Suprapubic skin (tissue), 4 donors: Measurements from ENCODE around the gene ZSWIM5. TPM values are rescaled to one million over a fixed set of nuclear protein-coding genes. Genes with fewer than 3 reads are reported as not detected.
"Not testable (repeated sequence)": the region's sequence is repeated elsewhere in the genome, so short reads cannot be mapped to it uniquely, and the experiment has no call there.

ENCODE experiments used
- DNase-seq, 2 donors: peaks; one replicate each; pipeline ENCODE4 v3.0.0-alpha.2; 2019; ENCODE audit warnings: low spot score in 2 of 2
- H3K27ac ChIP-seq: fragments of 200-600 bp; sonication (generic); one replicate; pipeline ENCODE4 v1.5.1; 2019
- H3K27me3 ChIP-seq: fragments of 200-600 bp; sonication (generic); one replicate; pipeline ENCODE4 v1.5.1; 2019
- H3K36me3 ChIP-seq: fragments of 200-600 bp; sonication (generic); one replicate; pipeline ENCODE4 v1.5.1; 2019
- H3K4me1 ChIP-seq: fragments of 200-600 bp; sonication (generic); one replicate; pipeline ENCODE4 v1.5.1; 2019
- H3K4me3 ChIP-seq: fragments of 200-600 bp; sonication (generic); one replicate; pipeline ENCODE4 v1.5.1; 2019; ENCODE audit warnings: mild to moderate bottlenecking
- H3K9me3 ChIP-seq: fragments of 200-600 bp; sonication (generic); one replicate; pipeline ENCODE4 v1.5.1; 2019
- EP300 ChIP-seq: sonication (generic); formaldehyde crosslinking; IDR thresholded peaks from one replicate; pipeline ENCODE4 v1.6.1; 2017; ENCODE audit warnings: antibody characterized with exemption
- POLR2A ChIP-seq, 2 donors: fragments of 450-650 bp; IDR thresholded peaks; one replicate each; pipeline ENCODE4 v1.6.1; 2017; ENCODE audit warnings: antibody characterized with exemption in 2 of 2, mild to moderate bottlenecking in 2 of 2, moderate library complexity in 2 of 2
- POLR2AphosphoS5 ChIP-seq, 3 donors: sonication (generic); formaldehyde crosslinking; IDR thresholded peaks; one replicate each; pipeline ENCODE4 v1.6.1; 2017; ENCODE audit warnings: antibody characterized with exemption in 3 of 3
- WGBS: methylation state at CpG from one replicate; pipeline ENCODE4 v1.1.5; 2018; 5-methylcytosine and 5-hydroxymethylcytosine counted together
- total RNA-seq, 4 donors: library from RNA; depleted of rRNA; stranded (reverse); fragments of >200 nt; gene quantifications; one replicate each; pipeline ENCODE4 v1.1.0, GENCODE V29; 2016
- TF ChIP-seq, protein P1 (sequence below), 2 donors: fragments of 200-600 bp in 1 of 2; fragments of 450-650 bp in 1 of 2; sonication (generic) in 1 of 2; IDR thresholded peaks; one replicate each; pipeline ENCODE4 v1.5.1; 2016 to 2019; ENCODE audit warnings: antibody characterized with exemption in 2 of 2, mild to moderate bottlenecking in 1 of 2, moderate library complexity in 1 of 2

Gene ZSWIM5
- 1 to 10 TPM; 1.9 to 3.5 (median 2.8) TPM for total RNA-seq

DNA sequence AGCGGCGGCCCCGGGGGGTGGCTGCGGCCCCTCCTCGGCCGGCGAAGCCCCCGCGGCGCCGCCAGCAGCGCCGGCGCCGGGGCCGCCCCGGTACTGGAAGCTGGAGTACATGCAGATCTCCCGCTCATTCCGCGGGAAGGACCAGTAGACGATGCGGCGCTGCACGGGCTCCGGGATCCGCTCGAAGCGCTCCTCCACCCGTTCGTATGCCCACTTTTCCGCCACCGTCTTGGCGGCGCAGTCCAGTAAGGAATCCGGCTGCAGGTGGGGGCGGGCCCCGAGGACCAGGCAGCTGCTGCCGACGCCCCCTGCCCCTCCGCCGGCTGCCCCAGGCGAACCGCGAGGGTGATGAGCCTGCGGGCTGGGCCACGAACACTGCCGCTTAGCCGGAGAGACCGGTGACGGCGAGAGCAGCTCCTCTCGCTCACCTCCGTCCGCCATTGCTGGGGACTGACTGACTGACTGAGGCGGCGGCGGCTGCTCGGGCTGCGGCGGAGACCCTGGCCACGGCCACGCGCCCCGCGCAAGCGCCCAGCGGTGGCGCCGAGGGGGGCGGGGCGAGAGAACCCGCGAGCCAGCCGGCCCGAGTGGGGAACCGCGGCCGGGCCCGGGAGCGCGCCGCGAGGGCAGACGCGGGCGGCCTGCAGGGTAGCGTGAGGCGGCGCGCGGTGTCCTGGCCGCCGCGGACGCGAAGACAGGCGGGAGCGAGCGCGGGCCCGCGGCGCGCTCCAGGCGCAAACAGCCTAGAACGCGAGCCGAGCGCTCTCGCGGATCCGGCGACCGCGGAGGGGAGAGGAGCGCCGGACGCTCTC is at the start of gene ZSWIM5:
Gene ZSWIM5 (minus strand): TSS at position 696 of the 812 bp plus-strand sequence. CDS start 255 bp downstream, at position 441.
- peaks cover 4% of the 10 kb centered on the region for H3K27me3 ChIP-seq
- DNase-seq: peak in 1 of 2 donors; percentile 66
- H3K36me3 ChIP-seq: no peaks in the 10 kb centered on the region
- peak within 1 kb of the TSS; percentile 84 for H3K27ac ChIP-seq
- no peaks in the 10 kb centered on the region for H3K9me3 ChIP-seq
- WGBS: no CpG with 5 or more reads among the region's 118 CpGs
- H3K4me1 ChIP-seq: peaks cover 19% of the 10 kb centered on the region
- peak within 1 kb of the TSS; percentile 93 for H3K4me3 ChIP-seq
- TF ChIP-seq EP300 (no peak), POLR2AphosphoS5 (IDR thresholded peaks at IDR 0.05) (no peak), POLR2A (IDR thresholded peaks at IDR 0.05) (no peak)
- TF ChIP-seq, protein P1, sequence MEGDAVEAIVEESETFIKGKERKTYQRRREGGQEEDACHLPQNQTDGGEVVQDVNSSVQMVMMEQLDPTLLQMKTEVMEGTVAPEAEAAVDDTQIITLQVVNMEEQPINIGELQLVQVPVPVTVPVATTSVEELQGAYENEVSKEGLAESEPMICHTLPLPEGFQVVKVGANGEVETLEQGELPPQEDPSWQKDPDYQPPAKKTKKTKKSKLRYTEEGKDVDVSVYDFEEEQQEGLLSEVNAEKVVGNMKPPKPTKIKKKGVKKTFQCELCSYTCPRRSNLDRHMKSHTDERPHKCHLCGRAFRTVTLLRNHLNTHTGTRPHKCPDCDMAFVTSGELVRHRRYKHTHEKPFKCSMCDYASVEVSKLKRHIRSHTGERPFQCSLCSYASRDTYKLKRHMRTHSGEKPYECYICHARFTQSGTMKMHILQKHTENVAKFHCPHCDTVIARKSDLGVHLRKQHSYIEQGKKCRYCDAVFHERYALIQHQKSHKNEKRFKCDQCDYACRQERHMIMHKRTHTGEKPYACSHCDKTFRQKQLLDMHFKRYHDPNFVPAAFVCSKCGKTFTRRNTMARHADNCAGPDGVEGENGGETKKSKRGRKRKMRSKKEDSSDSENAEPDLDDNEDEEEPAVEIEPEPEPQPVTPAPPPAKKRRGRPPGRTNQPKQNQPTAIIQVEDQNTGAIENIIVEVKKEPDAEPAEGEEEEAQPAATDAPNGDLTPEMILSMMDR (IDR thresholded peaks at IDR 0.05): no peak

DNA sequence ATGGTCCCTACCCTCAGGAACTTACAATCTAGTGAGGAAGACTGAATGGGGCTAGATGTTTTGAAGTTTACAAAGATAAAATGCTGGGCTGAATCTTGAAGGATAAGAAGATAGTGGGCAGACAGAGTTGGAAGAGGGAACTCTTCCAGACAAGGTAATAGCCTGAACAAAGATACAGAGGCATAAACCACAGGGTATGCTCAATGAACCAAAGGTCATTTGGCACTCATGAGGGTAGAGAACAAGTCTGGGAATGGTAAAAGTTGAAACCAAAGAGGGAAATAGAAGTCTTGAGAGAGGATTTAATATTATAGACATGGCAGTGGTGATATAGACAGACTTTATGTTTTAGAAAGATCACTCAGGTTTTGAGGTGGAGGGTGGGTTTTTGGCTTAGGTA is 48.1 kb upstream of the ZSWIM5 start:
- no peaks in the 10 kb centered on the region for H3K4me1 ChIP-seq
- DNase-seq: no peak
- H3K27ac ChIP-seq: no peak overlapping the region
- H3K4me3 ChIP-seq: no peak overlapping the region
- no peaks in the 10 kb centered on the region for H3K27me3 ChIP-seq
- peaks cover 10% of the 10 kb centered on the region for H3K9me3 ChIP-seq
- TF ChIP-seq POLR2AphosphoS5 (IDR thresholded peaks at IDR 0.05): no peak
- TF ChIP-seq POLR2A (IDR thresholded peaks at IDR 0.05): no peak
- TF ChIP-seq EP300: no peak
- TF ChIP-seq, protein P1 (IDR thresholded peaks at IDR 0.05): no peak
- H3K36me3 ChIP-seq: no peaks in the 10 kb centered on the region

DNA sequence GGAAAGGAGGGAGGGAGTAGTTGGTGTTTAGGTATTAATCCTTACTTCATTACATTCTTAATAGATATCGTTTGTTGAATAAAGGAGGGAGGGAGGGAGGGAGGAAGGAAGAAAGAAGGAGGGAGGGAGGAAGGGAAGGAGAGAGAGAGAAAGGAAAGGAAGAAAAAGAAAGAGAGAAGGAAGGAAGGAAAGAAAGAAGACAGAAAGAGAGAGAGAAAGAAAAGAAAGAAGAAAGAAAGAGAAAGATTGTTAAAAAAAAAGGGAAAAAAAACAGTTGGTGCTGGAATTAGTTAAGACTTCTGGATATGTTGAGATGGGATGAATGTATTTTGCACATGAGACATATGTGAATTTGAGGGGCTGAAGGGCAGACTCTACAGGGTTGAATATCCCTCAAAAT is 44.1 kb upstream of the ZSWIM5 start:
- no peak overlapping the region for H3K4me3 ChIP-seq
- no peak overlapping the region for H3K27ac ChIP-seq
- 38% methylated on average over 1 of the region's 1 CpG for WGBS
- no peaks in the 10 kb centered on the region for H3K9me3 ChIP-seq
- DNase-seq: no peak
- no peaks in the 10 kb centered on the region for H3K36me3 ChIP-seq
- no peaks in the 10 kb centered on the region for H3K4me1 ChIP-seq
- no peaks in the 10 kb centered on the region for H3K27me3 ChIP-seq
- TF ChIP-seq POLR2A (IDR thresholded peaks at IDR 0.05): no peak
- TF ChIP-seq POLR2AphosphoS5 (IDR thresholded peaks at IDR 0.05): no peak
- no peak for TF ChIP-seq EP300

DNA sequence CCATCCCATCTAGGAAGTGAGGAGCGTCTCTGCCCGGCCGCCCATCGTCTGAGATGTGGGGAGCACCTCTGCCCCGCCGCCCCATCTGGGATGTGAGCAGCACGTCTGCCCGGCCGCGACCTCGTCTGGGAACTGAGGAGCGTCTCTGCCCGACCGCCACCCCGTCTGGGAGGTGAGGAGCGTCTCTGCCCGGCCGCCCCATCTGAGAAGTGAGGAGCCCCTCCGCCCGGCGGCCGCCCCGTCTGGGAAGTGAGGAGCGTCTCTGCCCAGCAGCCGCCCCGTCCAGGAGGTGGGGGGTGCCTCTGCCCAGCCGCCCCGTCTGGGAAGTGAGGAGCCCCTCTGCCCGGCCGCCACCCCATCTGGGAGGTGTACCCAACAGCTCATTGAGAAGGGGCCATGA is 41.6 kb upstream of the ZSWIM5 start:
- H3K27me3 ChIP-seq, H3K27ac ChIP-seq, H3K4me1 ChIP-seq, DNase-seq, H3K9me3 ChIP-seq, H3K36me3 ChIP-seq, H3K4me3 ChIP-seq: not testable (repeated sequence)
- 88% methylated on average over 17 of the region's 30 CpGs for WGBS

- H3K36me3 ChIP-seq: no peaks in the 10 kb centered on the region
- H3K27me3 ChIP-seq: no peaks in the 10 kb centered on the region
- no peaks in the 10 kb centered on the region for H3K4me1 ChIP-seq
- no peak for DNase-seq
- no peak overlapping the region for H3K27ac ChIP-seq
- TF ChIP-seq POLR2AphosphoS5 (IDR thresholded peaks at IDR 0.05) (no peak), EP300 (no peak), POLR2A (IDR thresholded peaks at IDR 0.05) (no peak)
- TF ChIP-seq, protein P1 (IDR thresholded peaks at IDR 0.05): no peak
- no peaks in the 10 kb centered on the region for H3K9me3 ChIP-seq
- H3K4me3 ChIP-seq: no peak overlapping the region
- WGBS: 66% methylated on average over 2 of the region's 2 CpGs
Measured at GRCh38 chr1:45246760-45247159, 40.4 kb upstream of the ZSWIM5 start.

GRCh38 chr1:45246359-45246758 is 40.0 kb upstream of the ZSWIM5 start:
- H3K4me1 ChIP-seq, H3K4me3 ChIP-seq, H3K27me3 ChIP-seq, H3K9me3 ChIP-seq, DNase-seq, H3K27ac ChIP-seq, H3K36me3 ChIP-seq: not testable (repeated sequence)
- WGBS: 70% methylated on average over 3 of the region's 3 CpGs

DNA sequence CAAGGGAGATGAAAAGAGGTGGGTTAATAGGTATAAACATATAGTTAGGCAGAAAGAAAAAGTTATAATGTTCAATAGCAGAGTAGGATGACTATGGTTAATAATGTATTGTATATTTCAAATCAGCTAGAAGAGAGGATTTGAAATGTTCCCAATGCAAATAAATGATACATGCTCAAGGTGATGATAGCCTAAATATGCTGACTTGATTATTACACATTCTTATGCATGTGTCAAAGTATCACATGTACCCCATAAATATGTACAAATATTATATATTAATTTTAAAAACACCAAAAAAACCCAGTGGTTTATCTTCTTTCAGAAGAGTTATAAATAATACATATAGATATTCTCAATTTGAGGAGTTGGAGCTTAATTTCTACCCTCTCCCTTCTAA is 38.3 kb upstream of the ZSWIM5 start:
- H3K4me1 ChIP-seq: no peaks in the 10 kb centered on the region
- H3K9me3 ChIP-seq: no peaks in the 10 kb centered on the region
- no peak for DNase-seq
- no peak overlapping the region for H3K27ac ChIP-seq
- no peaks in the 10 kb centered on the region for H3K36me3 ChIP-seq
- H3K27me3 ChIP-seq: no peaks in the 10 kb centered on the region
- no peak for TF ChIP-seq POLR2AphosphoS5 (IDR thresholded peaks at IDR 0.05)
- TF ChIP-seq POLR2A (IDR thresholded peaks at IDR 0.05): no peak
- no peak for TF ChIP-seq EP300
- TF ChIP-seq, protein P1 (IDR thresholded peaks at IDR 0.05): no peak
- H3K4me3 ChIP-seq: no peak overlapping the region
